Upper lobe of left lung (tissue), 6 donors: ENCODE measurements around the gene PCP4. TPM values are rescaled to one million over a fixed set of nuclear protein-coding genes. Genes with fewer than 3 reads are reported as not detected.

Source experiments
- ATAC-seq, 2 donors: fragments of 200-7000 bp; cut with Tn5 transposase; one replicate each; pipeline ENCODE4 v1.9.1; 2022; ENCODE audit warnings: mild to moderate bottlenecking in 2 of 2, moderate library complexity in 2 of 2; ENCODE audit not compliant: low FRiP score in 2 of 2
- DNase-seq, 2 donors: peaks; one replicate each; pipeline ENCODE4 v3.0.0-alpha.2; 2019 to 2020
- H3K27ac ChIP-seq, 4 donors: fragments of 200-600 bp; sonication (generic); one replicate each; pipeline ENCODE4 v1.5.1; 2016 to 2019
- H3K27me3 ChIP-seq, 4 donors: fragments of 200-600 bp; sonication (generic); one replicate each; pipeline ENCODE4 v1.5.1; 2017 to 2019
- H3K36me3 ChIP-seq, 4 donors: fragments of 200-600 bp; sonication (generic); one replicate each; pipeline ENCODE4 v1.5.1; 2016 to 2019
- H3K4me1 ChIP-seq, 4 donors: fragments of 200-600 bp; sonication (generic); one replicate each; pipeline ENCODE4 v1.5.1; 2018 to 2019
- H3K4me3 ChIP-seq, 4 donors: fragments of 200-600 bp; sonication (generic); one replicate each; pipeline ENCODE4 v1.5.1; 2017 to 2019; ENCODE audit warnings: mild to moderate bottlenecking in 2 of 4, moderate library complexity in 1 of 4
- H3K9me3 ChIP-seq, 4 donors: fragments of 200-600 bp; sonication (generic); one replicate each; pipeline ENCODE4 v1.5.1; 2018 to 2019
- EP300 ChIP-seq, 4 donors: sonication (generic); formaldehyde crosslinking; IDR thresholded peaks; one replicate each; pipeline ENCODE4 v1.5.1; 2017; ENCODE audit warnings: antibody characterized with exemption in 4 of 4, control low read depth in 2 of 4
- POLR2A ChIP-seq, 4 donors: fragments of 450-650 bp; IDR thresholded peaks; one replicate each; pipeline ENCODE4 v1.5.1; 2016 to 2017; ENCODE audit warnings: antibody characterized with exemption in 4 of 4, mild to moderate bottlenecking in 2 of 4
- POLR2AphosphoS5 ChIP-seq, 2 donors: sonication (generic); formaldehyde crosslinking; IDR thresholded peaks; one replicate each; pipeline ENCODE4 v1.5.1; 2017; ENCODE audit warnings: antibody characterized with exemption in 2 of 2
- WGBS, 2 donors: methylation state at CpG; one replicate each; pipeline ENCODE4 v1.1.5; 2017 to 2018; 5-methylcytosine and 5-hydroxymethylcytosine counted together
- total RNA-seq, 6 donors: library from RNA; depleted of rRNA in 4 of 6; stranded (reverse); fragments of >200 nt in 4 of 6; gene quantifications; one replicate each; pipeline versions ENCODE4 v1.1.0 to v1.2.1, GENCODE V29; 2016 to 2021
- TF ChIP-seq, protein P1 (sequence below), 6 experiments: fragments of 450-650 bp in 4 of 6; fragments of 200-600 bp in 2 of 6; sonication (generic) in 2 of 6; IDR thresholded peaks; one replicate each; pipeline ENCODE4 v1.5.1; 2016 to 2019; ENCODE audit warnings: antibody characterized with exemption in 6 of 6
- donor health status: DM: no; HTN: no; CAD: no; lungs with moderate emphysema.
- donor health status: DM: no; HTN: yes; CAD: no; lungs with severe emphysema.

PCP4 gene
- total RNA-seq, 6 donors from 2014 or later = 0.66 to 4.4 (median 1.9) TPM; not detected in 2

DNA sequence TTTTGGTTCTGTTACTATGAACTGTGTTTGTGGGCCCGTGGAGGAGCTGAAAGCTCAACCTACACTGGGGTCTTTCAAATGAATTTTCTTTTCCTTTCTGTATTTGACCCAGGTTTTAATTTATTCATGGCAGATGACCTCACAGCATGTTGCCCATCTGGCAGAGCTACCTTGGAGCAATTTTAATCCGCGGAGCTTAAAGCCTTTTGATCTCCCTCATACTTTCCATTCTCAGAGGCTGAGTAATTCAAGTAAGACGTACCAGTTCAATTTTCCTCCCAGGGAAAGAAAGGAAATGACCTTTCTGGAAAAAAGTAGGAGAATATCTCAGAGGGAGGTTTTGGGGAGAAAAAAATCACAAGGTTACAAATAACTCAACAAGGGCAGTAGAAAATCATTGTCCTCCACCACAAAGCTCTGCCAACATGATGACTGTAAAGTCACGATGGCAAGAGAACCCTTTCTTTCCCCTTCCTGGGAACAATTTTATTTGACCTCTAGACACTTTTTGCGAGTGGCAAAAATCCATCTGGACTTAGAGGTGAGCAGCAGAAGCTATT, 21.6 kb upstream of the PCP4 start:
- Histone ChIP-seq H3K36me3 (no peaks in the 10 kb centered on the region), H3K27me3 (no peaks in the 10 kb centered on the region), H3K27ac (no peak overlapping the region), H3K4me1 (no peaks in the 10 kb centered on the region), H3K4me3 (no peak overlapping the region), H3K9me3 (no peaks in the 10 kb centered on the region)
- WGBS, 2 donors = 82 to 88% methylated on average over 6 of the region's 6 CpGs
- no peak for ATAC-seq
- TF ChIP-seq POLR2A (IDR thresholded peaks at IDR 0.05) (no peak), POLR2AphosphoS5 (IDR thresholded peaks at IDR 0.05) (no peak), EP300 (IDR thresholded peaks at IDR 0.05) (no peak)
- TF ChIP-seq, protein P1, sequence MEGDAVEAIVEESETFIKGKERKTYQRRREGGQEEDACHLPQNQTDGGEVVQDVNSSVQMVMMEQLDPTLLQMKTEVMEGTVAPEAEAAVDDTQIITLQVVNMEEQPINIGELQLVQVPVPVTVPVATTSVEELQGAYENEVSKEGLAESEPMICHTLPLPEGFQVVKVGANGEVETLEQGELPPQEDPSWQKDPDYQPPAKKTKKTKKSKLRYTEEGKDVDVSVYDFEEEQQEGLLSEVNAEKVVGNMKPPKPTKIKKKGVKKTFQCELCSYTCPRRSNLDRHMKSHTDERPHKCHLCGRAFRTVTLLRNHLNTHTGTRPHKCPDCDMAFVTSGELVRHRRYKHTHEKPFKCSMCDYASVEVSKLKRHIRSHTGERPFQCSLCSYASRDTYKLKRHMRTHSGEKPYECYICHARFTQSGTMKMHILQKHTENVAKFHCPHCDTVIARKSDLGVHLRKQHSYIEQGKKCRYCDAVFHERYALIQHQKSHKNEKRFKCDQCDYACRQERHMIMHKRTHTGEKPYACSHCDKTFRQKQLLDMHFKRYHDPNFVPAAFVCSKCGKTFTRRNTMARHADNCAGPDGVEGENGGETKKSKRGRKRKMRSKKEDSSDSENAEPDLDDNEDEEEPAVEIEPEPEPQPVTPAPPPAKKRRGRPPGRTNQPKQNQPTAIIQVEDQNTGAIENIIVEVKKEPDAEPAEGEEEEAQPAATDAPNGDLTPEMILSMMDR (IDR thresholded peaks at IDR 0.05) = no peak
- DNase-seq = no peak

DNA sequence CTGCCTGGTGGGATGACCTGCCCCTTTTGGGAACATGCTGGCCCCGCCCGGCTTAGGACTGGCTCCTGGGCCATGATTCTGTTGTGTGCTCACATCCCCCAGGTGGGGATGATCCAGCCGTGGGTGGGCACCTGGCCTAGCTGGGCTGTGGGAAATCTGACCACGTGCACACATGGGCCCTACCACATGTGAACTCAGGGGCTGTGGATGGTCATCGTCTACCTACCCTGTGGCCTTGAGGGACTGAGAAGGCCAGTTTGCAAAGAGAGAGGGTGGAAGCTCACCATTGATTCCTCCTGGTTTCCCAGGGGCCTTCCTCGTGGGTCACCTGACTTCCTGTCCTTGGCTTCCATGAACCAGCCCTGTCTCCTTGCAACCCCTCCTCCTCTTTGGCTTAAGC, 19.4 kb upstream of the PCP4 start:
- H3K4me3 ChIP-seq = no peak overlapping the region
- no peaks in the 10 kb centered on the region for H3K9me3 ChIP-seq
- WGBS, 2 donors = 78 to 89% methylated on average over 1 to 6 of the region's 6 CpGs
- DNase-seq (no peak), ATAC-seq (no peak)
- no peaks in the 10 kb centered on the region for H3K4me1 ChIP-seq
- no peak overlapping the region for H3K27ac ChIP-seq
- no peak for TF ChIP-seq EP300 (IDR thresholded peaks at IDR 0.05)
- no peak for TF ChIP-seq POLR2AphosphoS5 (IDR thresholded peaks at IDR 0.05)
- TF ChIP-seq, protein P1 (IDR thresholded peaks at IDR 0.05) = no peak
- TF ChIP-seq POLR2A (IDR thresholded peaks at IDR 0.05) = no peak
- no peaks in the 10 kb centered on the region for H3K36me3 ChIP-seq
- H3K27me3 ChIP-seq = no peaks in the 10 kb centered on the region

DNA sequence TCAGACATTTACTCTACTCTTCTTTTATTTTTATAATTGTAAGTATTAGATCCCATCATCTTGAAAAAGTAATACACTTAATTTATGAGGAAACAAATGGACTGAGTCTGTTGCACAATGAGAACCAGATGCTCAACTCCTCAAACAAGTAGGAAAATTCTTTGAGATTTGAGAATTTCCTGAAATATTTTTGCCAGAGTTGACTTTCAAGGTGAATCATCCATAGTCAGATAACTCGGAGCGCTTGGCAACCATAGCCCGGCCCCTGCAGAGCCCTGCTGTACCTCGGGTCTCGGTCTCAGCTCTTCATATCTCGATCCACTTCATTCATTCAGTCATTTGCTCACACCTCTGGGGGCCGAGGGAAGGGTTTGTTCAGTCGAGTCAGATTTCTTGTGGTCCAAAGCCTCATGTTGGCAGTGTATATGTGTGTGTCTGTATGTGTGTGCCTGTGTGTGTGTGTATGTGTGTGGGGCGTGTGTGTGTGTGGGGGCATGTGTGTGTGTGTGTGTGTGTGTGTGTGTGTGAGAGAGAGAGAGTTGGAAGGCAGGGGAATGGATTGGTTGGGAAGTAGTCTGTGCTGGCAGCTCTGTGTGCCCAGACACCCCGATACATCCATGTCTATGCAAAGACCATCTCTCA, 18.1 kb upstream of the PCP4 start:
- H3K27me3 ChIP-seq = no peaks in the 10 kb centered on the region
- H3K4me3 ChIP-seq = no peak overlapping the region
- H3K36me3 ChIP-seq = no peaks in the 10 kb centered on the region
- H3K27ac ChIP-seq = no peak overlapping the region
- TF ChIP-seq POLR2A (IDR thresholded peaks at IDR 0.05) (no peak), EP300 (IDR thresholded peaks at IDR 0.05) (no peak), POLR2AphosphoS5 (IDR thresholded peaks at IDR 0.05) (no peak)
- H3K4me1 ChIP-seq = no peaks in the 10 kb centered on the region
- 59 to 75% methylated on average over 10 of the region's 10 CpGs for WGBS, 2 donors
- DNase-seq = no peak
- H3K9me3 ChIP-seq = no peaks in the 10 kb centered on the region
- no peak for ATAC-seq

DNA sequence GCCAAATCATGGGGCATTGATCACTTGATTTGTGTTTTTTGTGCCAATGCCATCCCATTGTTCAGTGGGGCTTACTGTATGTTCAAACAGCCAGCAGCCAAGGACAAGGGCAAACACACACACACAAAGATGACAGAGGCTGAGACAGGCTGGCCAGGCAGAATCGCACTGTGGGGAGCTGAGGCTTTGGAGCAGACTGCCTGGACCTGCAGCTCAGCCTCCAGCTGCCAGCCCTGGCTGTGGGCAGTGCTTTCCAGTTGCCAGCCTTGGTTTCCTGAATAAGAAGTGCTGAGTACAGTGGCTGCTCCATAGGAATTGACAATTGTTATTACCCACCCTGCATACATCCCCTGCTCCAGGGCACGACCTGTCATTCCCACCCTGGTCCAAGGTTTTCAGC, 16.9 kb upstream of the PCP4 start:
- DNase-seq = peak in 1 of 2 donors; percentile 41
- H3K4me3 ChIP-seq = no peak overlapping the region
- H3K27me3 ChIP-seq = no peaks in the 10 kb centered on the region
- no peak for TF ChIP-seq POLR2A (IDR thresholded peaks at IDR 0.05)
- no peak for TF ChIP-seq POLR2AphosphoS5 (IDR thresholded peaks at IDR 0.05)
- no peak for TF ChIP-seq EP300 (IDR thresholded peaks at IDR 0.05)
- TF ChIP-seq, protein P1 (IDR thresholded peaks at IDR 0.05) = no peak
- no peaks in the 10 kb centered on the region for H3K9me3 ChIP-seq
- no peak for ATAC-seq
- no peak overlapping the region for H3K27ac ChIP-seq
- H3K4me1 ChIP-seq = no peaks in the 10 kb centered on the region
- WGBS, 2 donors = 56 to 83% methylated on average over 1 to 2 of the region's 2 CpGs
- no peaks in the 10 kb centered on the region for H3K36me3 ChIP-seq

DNA sequence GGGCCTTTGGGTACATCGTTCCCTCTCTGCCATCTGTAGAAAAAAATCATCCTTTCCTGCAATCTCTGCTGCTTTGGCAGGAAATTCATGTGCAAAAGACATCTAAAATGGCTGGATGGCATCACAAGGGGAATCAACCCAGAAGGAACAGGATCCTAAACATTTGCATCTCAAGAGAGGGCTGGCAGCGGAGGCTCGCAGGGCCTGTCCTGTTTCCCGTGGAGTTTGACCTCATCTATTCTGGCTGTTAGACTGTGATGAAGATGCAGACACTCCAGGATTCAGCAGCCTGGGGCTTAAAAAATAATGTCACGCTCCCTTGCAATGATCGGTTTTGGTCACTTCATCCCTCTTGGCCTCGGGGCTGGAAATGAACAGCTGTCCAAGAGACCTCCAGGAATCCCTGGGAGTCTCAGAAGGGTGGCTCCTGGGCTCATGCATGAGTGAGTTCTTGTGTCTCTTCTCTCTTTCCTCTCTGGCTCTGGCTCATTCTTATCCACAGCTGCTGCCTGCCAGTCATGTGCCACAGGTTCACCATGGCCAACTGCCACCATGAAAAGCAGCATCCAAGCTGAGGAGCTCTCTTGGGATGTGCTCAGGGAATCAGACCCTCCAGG, 16.1 kb upstream of the PCP4 start:
- DNase-seq (no peak), ATAC-seq (no peak)
- Histone ChIP-seq H3K27ac (no peak overlapping the region), H3K36me3 (no peaks in the 10 kb centered on the region), H3K9me3 (no peaks in the 10 kb centered on the region), H3K27me3 (no peaks in the 10 kb centered on the region), H3K4me1 (no peaks in the 10 kb centered on the region), H3K4me3 (no peak overlapping the region)
- TF ChIP-seq POLR2AphosphoS5 (IDR thresholded peaks at IDR 0.05) = no peak
- 81 to 96% methylated on average over 6 to 7 of the region's 7 CpGs for WGBS, 2 donors
